GM12891 (cell line): ENCODE measurements around the gene MREG.

Experiments used
- PAX5 ChIP-seq: IDR thresholded peaks from 2 replicates; pipeline ENCODE4 v1.6.1; 2011; ENCODE audit warnings: low read length, moderate library complexity, mild to moderate bottlenecking; ENCODE audit not compliant: insufficient read depth, severe bottlenecking
- POLR2A ChIP-seq: IDR thresholded peaks from 2 replicates; pipeline ENCODE4 v1.6.1; 2011; ENCODE audit warnings: low read depth, low read length, control low read depth
- POLR2AphosphoS5 ChIP-seq: IDR thresholded peaks from 2 replicates; pipeline ENCODE4 v1.6.1; 2011; ENCODE audit warnings: low read depth, low read length, control low read depth
- POU2F2 ChIP-seq: IDR thresholded peaks from 2 replicates; pipeline ENCODE4 v1.6.1; 2011; ENCODE audit warnings: low read depth, mild to moderate bottlenecking, control low read depth, low read length, moderate library complexity
- SPI1 ChIP-seq: IDR thresholded peaks from 2 replicates; pipeline ENCODE4 v1.6.1; 2011; ENCODE audit warnings: low read depth, low read length, control low read depth
- TAF1 ChIP-seq: IDR thresholded peaks from 2 replicates; pipeline ENCODE4 v1.6.1; 2011; ENCODE audit warnings: low read depth, low read length, control low read depth

- no peak for TF ChIP-seq POLR2A
- no peak for TF ChIP-seq POLR2AphosphoS5
- no peak for TF ChIP-seq TAF1
- no peak for TF ChIP-seq POU2F2
- TF ChIP-seq SPI1, result no peak
- no peak for TF ChIP-seq PAX5
Measured at GRCh38 chr2:215907147-215907546, 106.2 kb downstream of the MREG start.
